ENCODE measurements around the gene AGBL4. TPM values are rescaled to one million over a fixed set of nuclear protein-coding genes. Genes with fewer than 3 reads are reported as not detected.

AGBL4 gene
- total RNA-seq, 1 experiment from 2014 or later: not detected

DNA sequence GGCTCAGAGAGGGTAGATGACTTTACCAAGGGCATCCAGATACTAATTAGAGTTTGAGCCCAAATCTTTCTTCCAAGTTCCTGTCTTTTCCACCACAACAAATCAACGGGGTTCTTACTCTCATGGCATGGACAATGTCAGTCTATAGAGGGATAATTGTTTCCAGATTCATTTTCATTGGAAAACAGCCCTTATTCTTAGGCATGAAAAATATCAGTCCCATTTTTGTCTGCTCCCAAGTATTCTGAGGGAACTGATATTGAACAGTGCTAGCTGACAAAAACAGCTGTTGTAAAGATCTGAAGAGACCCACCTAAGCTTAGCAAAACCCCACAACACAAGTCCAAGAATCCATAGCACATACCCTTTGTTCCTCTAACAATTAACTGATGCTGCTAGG lies 898.0 kb downstream of the AGBL4 start:
- Histone ChIP-seq H2AFZ (ENCODE audit: low read depth, low read length, poor library complexity, severe bottlenecking) (no peak overlapping the region), H4K20me1 (ENCODE audit: insufficient read depth) (no peaks in the 10 kb centered on the region), H3K9me3 (ENCODE audit: control insufficient read depth in 1 of 2, insufficient read depth in 1 of 2, low read depth in 1 of 2, low read length in 2 of 2) (peaks cover 0 to 4% of the 10 kb centered on the region in 2 experiments; a peak in 2 of 4 replicates), H3K4me2 (ENCODE audit: low read length) (no peak overlapping the region), H3K36me3 (ENCODE audit: control insufficient read depth in 1 of 2, insufficient read depth in 2 of 2, low read length in 2 of 2) (no peaks in the 10 kb centered on the region), H3K27me3 (ENCODE audit: insufficient read depth, low read length) (no peaks in the 10 kb centered on the region), H3K4me3 (replicated peaks in 1 of 2; ENCODE audit: low read depth in 1 of 2, low read length in 2 of 2) (no peak overlapping the region), H3K9ac (ENCODE audit: low read length) (no peak overlapping the region), H3K4me1 (ENCODE audit: control insufficient read depth in 1 of 2, insufficient read depth in 2 of 2, low read length in 2 of 2) (no peaks in the 10 kb centered on the region), H3K27ac (ENCODE audit: low read depth, low read length) (no peak overlapping the region), H3K79me2 (ENCODE audit: insufficient read depth, low read length) (no peaks in the 10 kb centered on the region), H3K9me2 (ENCODE audit: insufficient read depth) (no peaks in the 10 kb centered on the region)
- no peak for ATAC-seq
- intact Hi-C loops (cut with micrococcal nuclease): no loop called here
- BruUV-seq (replicated peaks): no TSS peak
- ChIA-PET RAD21 (ENCODE audit: low non-redundant PET in 1 of 2, low total read pairs in 2 of 2, uncharacterized antibody in 2 of 2, unreplicated experiment in 2 of 2) (no interaction called here), CTCF (no interaction called here), POLR2A (no interaction called here)
- no peak for TF ChIP-seq ZBTB33 (IDR thresholded peaks at IDR 0.05; ENCODE audit: extremely low read depth, insufficient replicate concordance, low read length)
- no peak for TF ChIP-seq FOSL1 (IDR thresholded peaks at IDR 0.05; ENCODE audit: low read depth)
- TF ChIP-seq JUND (IDR thresholded peaks at IDR 0.05): no peak
- TF ChIP-seq, protein P1, sequence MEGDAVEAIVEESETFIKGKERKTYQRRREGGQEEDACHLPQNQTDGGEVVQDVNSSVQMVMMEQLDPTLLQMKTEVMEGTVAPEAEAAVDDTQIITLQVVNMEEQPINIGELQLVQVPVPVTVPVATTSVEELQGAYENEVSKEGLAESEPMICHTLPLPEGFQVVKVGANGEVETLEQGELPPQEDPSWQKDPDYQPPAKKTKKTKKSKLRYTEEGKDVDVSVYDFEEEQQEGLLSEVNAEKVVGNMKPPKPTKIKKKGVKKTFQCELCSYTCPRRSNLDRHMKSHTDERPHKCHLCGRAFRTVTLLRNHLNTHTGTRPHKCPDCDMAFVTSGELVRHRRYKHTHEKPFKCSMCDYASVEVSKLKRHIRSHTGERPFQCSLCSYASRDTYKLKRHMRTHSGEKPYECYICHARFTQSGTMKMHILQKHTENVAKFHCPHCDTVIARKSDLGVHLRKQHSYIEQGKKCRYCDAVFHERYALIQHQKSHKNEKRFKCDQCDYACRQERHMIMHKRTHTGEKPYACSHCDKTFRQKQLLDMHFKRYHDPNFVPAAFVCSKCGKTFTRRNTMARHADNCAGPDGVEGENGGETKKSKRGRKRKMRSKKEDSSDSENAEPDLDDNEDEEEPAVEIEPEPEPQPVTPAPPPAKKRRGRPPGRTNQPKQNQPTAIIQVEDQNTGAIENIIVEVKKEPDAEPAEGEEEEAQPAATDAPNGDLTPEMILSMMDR (IDR thresholded peaks at IDR 0.05 in 2 of 3, conservative IDR thresholded peaks at IDR 0.05 in 1 of 3; ENCODE audit: borderline replicate concordance in 1 of 3, insufficient read depth in 1 of 3, low read depth in 2 of 3, low read length in 2 of 3): no peak
- TF ChIP-seq REST (IDR thresholded peaks at IDR 0.05; ENCODE audit: low read depth): no peak
- no peak for TF ChIP-seq EGR1 (IDR thresholded peaks at IDR 0.05; ENCODE audit: low read depth)
- TF ChIP-seq SIN3A (IDR thresholded peaks at IDR 0.05; ENCODE audit: low read depth): no peak
- TF ChIP-seq SP1 (IDR thresholded peaks at IDR 0.05; ENCODE audit: low read depth): no peak
- no peak for TF ChIP-seq ELF1 (IDR thresholded peaks at IDR 0.05; ENCODE audit: borderline replicate concordance, low read depth)
- TF ChIP-seq RAD21 (IDR thresholded peaks at IDR 0.05; ENCODE audit: low read depth): no peak
- DNase-seq (ENCODE audit: low read depth, low spot score): no peak

All from HCT116 (cell line).